HepG2 (cell line): ENCODE results near the gene CELF2. TPM values are rescaled to one million over a fixed set of nuclear protein-coding genes. Genes with fewer than 3 reads are reported as not detected.

Source experiments
- ATAC-seq: fragments of 200-7000 bp; cut with Tn5 transposase; 3 replicates; pipeline ENCODE4 v1.9.1; 2020; ENCODE audit warnings: mild to moderate bottlenecking, moderate library complexity
- BruUV-seq: library from RNA; stranded (reverse); fragments of 400-500 nt; replicated peaks from 2 replicates; lab custom pipeline; 2021; lab: Mats Ljungman, UMichigan
- CTCF ChIA-PET: fragments of 300-600 bp; formaldehyde crosslinking; extraction: SDS; loops from one replicate; lab custom pipeline; 2021; ENCODE audit warnings: low total read pairs, inconsistent platforms, low intra/inter-chr PET ratio; lab: Yijun Ruan, JAX
- POLR2A ChIA-PET: fragments of 350-600 bp; sonication (Branson Sonifier 250); formaldehyde crosslinking; loops from one replicate; lab custom pipeline; 2020; ENCODE audit warnings: antibody characterized with exemption, inconsistent platforms; lab: Yijun Ruan, JAX
- DNase-seq: peaks from one replicate; pipeline ENCODE4 v3.0.0-alpha.2; 2015; ENCODE audit warnings: low spot score
- FAIRE-seq: peaks from 3 replicates; lab custom pipeline; 2011; peaks lifted over from hg19 to GRCh38; lab: Jason Lieb, UNC
- H2AFZ ChIP-seq: one replicate; pipeline ENCODE4 v1.6.1; 2011; ENCODE audit warnings: low read length, inconsistent platforms
- H3K27ac ChIP-seq: fragments of 300-600 bp; 3 replicates; pipeline ENCODE4 v1.8.0; 2011; ENCODE audit warnings: mixed run types, mild to moderate bottlenecking, mixed read lengths, low read length, inconsistent platforms; ENCODE audit not compliant: insufficient read depth; ENCODE audit errors: extremely low read length
- H3K27me3 ChIP-seq, 2 experiments: fragments of 200-600 bp in 1 of 2; 2 replicates in 1 of 2; 3 replicates in 1 of 2; pipeline versions ENCODE4 v1.6.0 to v1.8.0; 2011; ENCODE audit warnings: low read length in 2 of 2, mild to moderate bottlenecking in 2 of 2, moderate library complexity in 2 of 2, inconsistent platforms in 1 of 2; ENCODE audit not compliant: insufficient read depth in 2 of 2, control insufficient read depth in 1 of 2
- H3K36me3 ChIP-seq, 2 experiments: fragments of 200-600 bp in 1 of 2; replicated peaks in 1 of 2; 2 replicates in 1 of 2; 3 replicates in 1 of 2; pipeline versions ENCODE4 v1.5.1 to v1.8.0; 2011; ENCODE audit warnings: low read length in 2 of 2, inconsistent platforms in 1 of 2; ENCODE audit not compliant: insufficient read depth in 2 of 2, control insufficient read depth in 1 of 2
- H3K4me1 ChIP-seq: 2 replicates; pipeline ENCODE4 v1.5.1; 2012; ENCODE audit warnings: low read length, inconsistent platforms; ENCODE audit not compliant: insufficient read depth
- H3K4me2 ChIP-seq: 2 replicates; pipeline ENCODE4 v1.6.0; 2011; ENCODE audit warnings: low read depth, low read length, inconsistent platforms
- H3K4me3 ChIP-seq, 3 experiments: fragments of 200-600 bp in 1 of 3; sonication (generic), shearing (Covaris generic) in 1 of 3; replicated peaks in 1 of 3; 2 replicates each; pipeline ENCODE4 v1.5.1; 2011 to 2016; ENCODE audit warnings: low read length in 3 of 3, inconsistent platforms in 2 of 3, low read depth in 2 of 3, mild to moderate bottlenecking in 2 of 3, control low read depth in 1 of 3, mixed read lengths in 1 of 3; ENCODE audit not compliant: insufficient read depth in 1 of 3
- H3K79me2 ChIP-seq: one replicate; pipeline ENCODE4 v1.6.1; 2011; ENCODE audit warnings: low read length, inconsistent platforms; ENCODE audit not compliant: insufficient read depth
- H3K9ac ChIP-seq: 2 replicates; pipeline ENCODE4 v1.6.0; 2011; ENCODE audit warnings: mild to moderate bottlenecking, low read depth, low read length, inconsistent platforms; ENCODE audit not compliant: insufficient read depth
- H3K9me3 ChIP-seq: 2 replicates; pipeline ENCODE4 v1.5.1; 2012; ENCODE audit warnings: mild to moderate bottlenecking, low read length
- H4K20me1 ChIP-seq: 2 replicates; pipeline ENCODE4 v1.6.0; 2011; ENCODE audit warnings: inconsistent platforms, mild to moderate bottlenecking, low read length, moderate library complexity; ENCODE audit not compliant: insufficient read depth
- AGO1 ChIP-seq: fragments of 200-400 bp; formaldehyde crosslinking; IDR thresholded peaks from 2 replicates; pipeline ENCODE4 v1.6.1; 2017; ENCODE audit warnings: mild to moderate bottlenecking, low read depth, low read length, moderate library complexity; ENCODE audit not compliant: poor library complexity, severe bottlenecking
- GTF3A ChIP-seq: sonication (generic); formaldehyde crosslinking; conservative IDR thresholded peaks from 2 replicates; pipeline ENCODE4 v1.4.0; 2020; ENCODE audit warnings: mild to moderate bottlenecking, missing genetic modification reagents
- MAFF ChIP-seq: IDR thresholded peaks from 2 replicates; pipeline ENCODE4 v1.6.1; 2011; ENCODE audit warnings: low read depth, low read length, improper control_type of control experiment
- RFX5 ChIP-seq: IDR thresholded peaks from 2 replicates; pipeline ENCODE4 v1.6.1; 2011; ENCODE audit warnings: low read depth, low read length, improper control_type of control experiment
- ZFP82 ChIP-seq: sonication (generic); formaldehyde crosslinking; IDR thresholded peaks from 2 replicates; pipeline ENCODE4 v1.5.1; 2020; ENCODE audit warnings: mild to moderate bottlenecking, missing genetic modification reagents, borderline replicate concordance
- ZNF34 ChIP-seq: sonication (generic); formaldehyde crosslinking; IDR thresholded peaks from 2 replicates; pipeline ENCODE4 v1.4.0; 2020; ENCODE audit warnings: mild to moderate bottlenecking, missing genetic modification reagents, borderline replicate concordance
- ZNF749 ChIP-seq: sonication (generic); formaldehyde crosslinking; IDR thresholded peaks from 2 replicates; pipeline ENCODE4 v1.8.0; 2022; ENCODE audit warnings: mild to moderate bottlenecking, missing genetic modification reagents, moderate library complexity, borderline replicate concordance
- ZNF790 ChIP-seq: sonication (generic); formaldehyde crosslinking; IDR thresholded peaks from 2 replicates; pipeline ENCODE4 v1.8.0; 2022; ENCODE audit warnings: missing genetic modification reagents, mild to moderate bottlenecking, borderline replicate concordance
- ZSCAN30 ChIP-seq: sonication (generic); formaldehyde crosslinking; IDR thresholded peaks from 2 replicates; pipeline ENCODE4 v1.5.0; 2020; ENCODE audit warnings: mild to moderate bottlenecking, missing genetic modification reagents
- WGBS: methylation state at CpG from one replicate; pipeline ENCODE4 v1.1.6; 2017; ENCODE audit warnings: low lambda C conversion rate; 5-methylcytosine and 5-hydroxymethylcytosine counted together
- in situ Hi-C: cut with HindIII; loops from 2 replicates; pipeline ENCODE4 v1.10.0; 2017; ENCODE audit warnings: low pct_unique_long_range_greater_than_20kb; ENCODE audit not compliant: extremely low pct_ligation_motif_present
- intact Hi-C: fragments of 100-400 bp; cut with micrococcal nuclease; formaldehyde crosslinking; loops from one replicate; pipeline ENCODE4 v1.10.0; 2022; ENCODE audit not compliant: unreplicated experiment
- polyA plus RNA-seq, 8 experiments: library from polyadenylated mRNA; depleted of rRNA in 3 of 8; stranded (reverse) in 7 of 8; unstranded in 1 of 8; fragments of >200 nt; fragmentation: Illumina TruSeq in 4 of 8; extraction: Trizol in 4 of 8; gene quantifications; 2 replicates each; pipeline versions ENCODE4 v1.2.1 to v1.2.3, GENCODE V29; 2011 to 2016; ENCODE audit warnings: low read depth in 4 of 8, missing spikeins in 1 of 8, mixed read lengths in 1 of 8; ENCODE audit not compliant: insufficient read depth in 1 of 8
- total RNA-seq, 5 experiments: library from RNA; depleted of rRNA; stranded (reverse); fragments of >200 nt; fragmentation: Illumina TruSeq; extraction: Trizol; gene quantifications; 2 replicates each; pipeline ENCODE4 v1.2.3, GENCODE V29; 2016; ENCODE audit warnings: low read depth in 1 of 5
- TF ChIP-seq, protein P1 (sequence below): sonication (generic); formaldehyde crosslinking; IDR thresholded peaks from 2 replicates; pipeline ENCODE4 v1.4.0; 2020; ENCODE audit warnings: mild to moderate bottlenecking, low read depth, missing genetic modification reagents

Gene CELF2
- total and polyA plus RNA-seq, 2 of the 13 experiments (the other 11 are each of a cell fraction or from before 2014, with no cell fraction given) = not detected

DNA sequence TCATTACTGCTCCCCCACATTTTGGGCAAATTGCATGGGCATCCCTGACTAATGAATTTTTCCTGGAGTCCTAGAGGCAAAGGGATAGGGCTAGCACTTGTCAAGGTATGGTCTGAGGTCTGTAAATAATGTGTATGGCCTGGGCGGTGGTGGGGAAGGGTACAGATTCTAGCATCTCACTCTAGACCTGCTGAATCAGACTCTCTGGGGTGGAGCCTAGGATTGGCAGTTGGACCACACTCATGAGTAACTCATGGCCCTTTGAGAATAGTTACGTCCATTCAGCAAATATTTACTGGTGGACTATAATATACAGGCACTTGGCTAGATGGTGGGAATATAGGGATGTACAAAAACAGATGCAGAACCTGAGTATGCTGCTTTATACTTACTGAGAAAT is 118.0 kb downstream of the CELF2 start:
- Histone ChIP-seq H3K27ac (no peak overlapping the region), H3K27me3 (peaks cover 7 to 8% of the 10 kb centered on the region in 2 experiments; a peak in 3 of 5 replicates), H3K9ac (no peak overlapping the region), H3K36me3 (no peaks in the 10 kb centered on the region), H3K4me1 (no peaks in the 10 kb centered on the region), H3K9me3 (no peaks in the 10 kb centered on the region), H3K4me2 (no peak overlapping the region), H2AFZ (no peak overlapping the region), H3K79me2 (no peaks in the 10 kb centered on the region), H4K20me1 (no peaks in the 10 kb centered on the region), H3K4me3 (no peak overlapping the region)
- no peak for FAIRE-seq
- WGBS = 0% methylated on average over 2 of the region's 2 CpGs
- no TSS peak for BruUV-seq
- in situ Hi-C loops (no loop called here), intact Hi-C loops (no loop called here)
- POLR2A ChIA-PET = no interaction called here
- no peak for TF ChIP-seq AGO1
- no peak for TF ChIP-seq ZNF749 (CRISPR knock-in tag)
- TF ChIP-seq MAFF = 0 out of 2 replicates have a peak, but pooled peaks have one; percentile 23
- TF ChIP-seq ZNF790 = no peak
- TF ChIP-seq ZNF34 = no peak
- no peak for ATAC-seq
- no peak for DNase-seq
- CTCF ChIA-PET = no interaction called here

GRCh38 chr10:11138314-11139033 is 120.8 kb downstream of the CELF2 start:
- POLR2A ChIA-PET = no interaction called here
- no TSS peak for BruUV-seq
- ATAC-seq = no peak
- no peaks in the 10 kb centered on the region for H3K4me1 ChIP-seq
- no peak overlapping the region for H3K27ac ChIP-seq
- H2AFZ ChIP-seq = no peak overlapping the region
- no peak overlapping the region for H3K4me2 ChIP-seq
- H3K9ac ChIP-seq = no peak overlapping the region
- 0% methylated on average over 9 of the region's 9 CpGs for WGBS
- no peak for FAIRE-seq
- no peak overlapping the region for H3K4me3 ChIP-seq
- no peak for DNase-seq
- intact Hi-C loops (no loop called here), in situ Hi-C loops (no loop called here)
- CTCF ChIA-PET = no interaction called here
- peaks cover 7 to 8% of the 10 kb centered on the region in 2 experiments; a peak in 3 of 5 replicates for H3K27me3 ChIP-seq
- no peaks in the 10 kb centered on the region for H3K79me2 ChIP-seq
- H3K9me3 ChIP-seq = no peaks in the 10 kb centered on the region
- no peaks in the 10 kb centered on the region for H4K20me1 ChIP-seq
- no peaks in the 10 kb centered on the region for H3K36me3 ChIP-seq
- TF ChIP-seq RFX5 (no peak), GTF3A (CRISPR knock-in tag) (no peak), ZSCAN30 (CRISPR knock-in tag) (no peak), ZFP82 (CRISPR knock-in tag) (no peak)
- TF ChIP-seq, protein P1, sequence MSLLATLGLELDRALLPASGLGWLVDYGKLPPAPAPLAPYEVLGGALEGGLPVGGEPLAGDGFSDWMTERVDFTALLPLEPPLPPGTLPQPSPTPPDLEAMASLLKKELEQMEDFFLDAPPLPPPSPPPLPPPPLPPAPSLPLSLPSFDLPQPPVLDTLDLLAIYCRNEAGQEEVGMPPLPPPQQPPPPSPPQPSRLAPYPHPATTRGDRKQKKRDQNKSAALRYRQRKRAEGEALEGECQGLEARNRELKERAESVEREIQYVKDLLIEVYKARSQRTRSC (CRISPR knock-in tag) = no peak
